ENCODE data around the gene LRG1.

Gene LRG1

DNA sequence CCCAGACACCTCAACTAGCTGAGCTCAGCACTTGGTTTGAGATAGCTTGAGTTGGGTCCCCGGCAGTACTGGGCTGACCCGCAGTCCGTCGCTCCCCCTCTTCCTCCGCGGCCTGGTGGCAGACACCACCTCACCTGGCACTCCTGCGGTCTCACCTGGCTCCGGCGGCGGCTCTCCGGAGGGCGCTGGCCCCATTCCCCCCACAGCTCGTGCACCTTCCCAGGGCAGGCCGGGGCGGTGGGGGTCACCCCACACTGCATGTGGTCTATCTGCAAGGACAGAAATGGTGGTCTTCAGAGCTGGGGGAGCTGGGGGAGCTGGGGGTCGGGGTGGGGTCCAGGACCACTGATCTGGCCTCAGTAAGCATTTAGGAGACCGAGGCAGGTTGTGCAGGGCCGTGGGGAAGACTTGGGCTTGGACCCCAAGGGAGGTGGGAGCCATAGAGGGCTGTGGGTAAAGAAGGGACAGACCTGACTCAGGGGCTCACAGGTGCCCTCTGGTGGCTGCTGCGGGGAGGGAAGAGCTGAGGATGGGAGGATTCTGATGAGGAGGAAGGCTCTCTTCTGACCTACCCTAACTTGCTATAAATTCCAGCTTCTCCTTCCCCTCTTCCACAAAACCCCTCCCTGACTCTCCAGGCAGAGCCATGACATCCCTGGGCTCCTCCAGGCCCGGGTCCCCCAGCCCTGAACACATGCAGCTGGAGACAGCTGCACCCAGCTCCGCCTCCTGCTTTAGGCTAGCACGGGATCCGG, 14.9 kb downstream of the LRG1 start:
- DNase-seq, result no peak

DNA sequence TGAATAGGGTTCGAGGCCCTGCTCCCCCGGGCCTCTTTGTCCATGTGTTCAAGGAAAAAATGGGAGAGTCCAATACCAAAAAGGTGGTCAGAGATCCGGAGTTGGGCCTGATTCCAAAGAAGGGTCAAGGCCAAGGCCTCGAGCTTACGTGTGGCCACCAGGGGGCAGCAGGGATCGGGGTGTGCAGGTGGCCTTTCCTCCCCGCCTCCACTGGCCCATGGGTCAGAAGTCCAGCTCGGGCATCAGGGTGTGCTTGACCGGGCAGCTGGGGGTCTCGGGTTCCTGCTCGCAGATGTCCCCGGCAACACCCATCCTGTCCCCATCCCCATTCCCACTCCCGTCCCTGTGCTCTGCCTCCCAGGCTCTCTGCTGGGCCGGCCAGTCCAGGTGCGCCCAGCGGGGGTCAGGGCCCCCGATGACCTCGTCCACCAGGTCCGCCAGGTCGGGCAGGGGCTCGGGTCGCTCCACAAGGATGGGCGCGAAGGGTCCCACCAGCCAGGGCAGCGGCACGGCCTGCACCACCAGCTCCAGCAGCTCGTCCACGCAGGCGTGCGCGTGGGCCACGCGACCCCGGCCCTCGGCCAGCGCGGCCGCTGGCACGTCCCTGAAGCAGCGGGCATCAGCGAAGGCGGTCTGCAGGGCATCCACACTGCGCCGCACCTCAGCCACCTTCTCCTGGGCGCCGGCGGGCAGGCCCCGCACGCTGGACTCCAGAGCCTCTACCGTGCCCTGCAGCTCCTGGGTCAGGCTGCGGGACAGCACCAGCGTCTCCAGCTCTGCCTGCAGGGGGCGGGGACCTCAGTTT, 16.3 kb downstream of the LRG1 start:
- no peak for DNase-seq

DNA sequence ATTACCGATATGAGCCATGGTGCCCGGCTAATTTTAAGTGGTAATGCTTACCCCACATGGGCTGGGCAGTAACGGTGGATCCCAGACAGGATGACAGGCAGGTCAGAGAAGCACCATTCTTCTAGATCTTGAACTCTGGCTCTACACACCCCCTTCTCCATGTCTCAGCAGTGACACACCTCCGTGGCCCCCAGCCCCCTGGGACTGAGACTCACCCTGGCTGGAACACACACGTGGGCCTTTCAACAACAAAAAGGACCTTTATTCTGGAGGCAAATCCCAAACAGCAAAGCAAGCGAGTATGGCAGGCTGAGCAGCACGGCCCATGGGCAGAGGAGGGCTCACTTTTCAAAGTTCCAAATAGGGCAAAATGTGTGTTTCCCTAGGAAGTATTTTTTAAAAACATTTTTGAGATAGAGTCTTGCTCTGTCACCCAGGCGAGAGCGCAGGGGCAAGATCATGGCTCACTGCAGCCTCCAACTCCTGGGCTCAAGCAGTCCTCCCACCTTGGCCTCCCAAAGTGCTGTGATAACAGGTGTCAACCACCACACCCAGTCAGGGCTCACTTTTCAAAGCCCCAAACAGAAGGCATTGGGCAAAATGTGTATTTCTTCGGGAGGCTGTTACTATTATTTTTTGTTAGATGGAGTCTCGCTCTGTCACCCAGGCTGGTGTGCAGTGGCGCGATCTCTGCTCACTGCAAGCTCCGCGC, 17.4 kb downstream of the LRG1 start:
- DNase-seq, result no peak

DNA sequence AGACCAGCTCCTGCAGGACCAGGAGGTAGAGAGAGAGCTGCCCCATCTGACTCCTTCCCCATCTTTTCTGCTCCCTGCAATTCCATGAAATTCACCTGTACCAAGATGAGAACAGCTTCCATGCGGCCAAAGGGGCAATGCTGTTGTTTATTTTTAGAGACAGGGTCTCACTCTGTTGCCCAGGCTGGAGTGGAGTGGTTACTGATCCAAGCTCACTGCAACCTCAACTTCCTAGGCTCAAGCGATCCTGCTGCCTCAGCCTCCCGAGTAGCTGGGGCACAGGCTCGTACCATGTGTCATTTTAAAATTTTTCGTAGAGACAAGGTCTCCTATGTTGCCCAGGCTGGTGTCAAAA, 18.0 kb downstream of the LRG1 start:
- DNase-seq, result no peak

DNA sequence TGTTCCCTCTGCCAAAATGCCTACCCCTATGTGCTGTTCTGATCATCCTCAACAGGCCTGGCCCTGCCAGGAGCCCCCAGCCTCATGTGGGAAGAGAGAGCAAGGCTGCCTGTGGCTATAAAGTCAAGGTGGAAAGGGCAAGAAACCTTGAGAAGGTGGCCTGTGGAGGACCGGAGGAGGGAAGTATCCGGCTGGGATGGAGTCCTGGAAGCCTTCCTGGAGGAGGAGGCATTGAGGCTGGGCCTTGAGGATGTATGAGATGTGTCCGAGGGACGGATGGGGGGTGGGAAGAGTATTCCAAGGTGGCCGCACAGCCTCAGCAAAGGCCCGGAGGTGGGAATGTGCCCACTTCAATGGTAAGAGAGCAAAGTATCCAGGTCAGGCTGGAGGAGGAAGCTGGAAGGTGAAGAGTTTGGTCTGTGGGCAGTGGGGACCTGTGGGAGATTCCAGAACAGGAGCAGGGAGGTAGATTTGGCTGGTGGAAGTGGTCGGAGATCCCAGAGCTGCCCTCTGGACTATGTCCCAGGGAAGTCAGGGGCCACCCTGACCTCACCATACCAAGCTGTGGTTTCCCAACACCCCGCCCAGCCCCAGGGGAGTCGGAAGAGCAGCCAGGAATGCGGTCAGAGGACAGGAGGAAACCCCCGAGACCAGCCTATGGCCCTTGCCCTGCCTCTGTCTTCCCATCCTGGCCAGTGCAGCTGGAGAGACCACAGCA, 18.5 kb downstream of the LRG1 start:
- DNase-seq, result no peak

DNA sequence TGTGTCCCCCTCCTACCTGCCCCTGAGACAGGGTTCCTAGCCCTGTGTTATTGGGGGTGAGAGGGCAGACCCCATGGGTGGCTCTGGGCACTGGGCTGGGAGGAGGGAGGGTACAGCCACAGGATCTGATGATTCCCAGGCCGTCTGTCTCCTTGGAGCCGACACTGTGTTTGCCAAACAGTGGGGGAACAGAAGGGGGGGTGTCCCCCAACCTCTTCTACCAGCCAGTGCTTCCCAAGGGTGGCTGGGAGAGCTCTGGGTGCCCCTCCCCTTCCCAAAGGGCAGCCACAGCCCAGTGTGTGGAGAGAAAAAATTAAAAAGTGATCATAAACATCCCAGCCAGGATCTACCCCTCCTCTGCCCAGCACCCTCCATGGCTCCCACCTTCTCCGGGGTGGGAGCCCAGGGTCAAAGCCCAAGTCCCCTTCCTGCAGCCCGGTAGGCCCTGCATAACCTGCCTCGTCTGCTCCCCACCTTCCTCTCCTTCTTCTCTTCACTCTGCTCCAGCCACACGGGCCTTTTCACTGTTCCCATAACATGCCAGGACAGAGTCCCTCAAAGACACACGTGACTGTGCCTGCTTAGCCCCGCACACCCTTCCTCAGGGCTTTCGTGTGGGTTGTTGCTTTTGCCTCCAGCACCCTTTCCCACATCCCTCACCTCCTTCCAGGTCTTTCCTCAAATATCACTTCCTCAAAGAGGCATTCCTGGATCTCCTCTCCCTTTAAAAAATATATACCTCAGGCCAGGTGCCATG, 20.1 kb downstream of the LRG1 start:
- no peak for DNase-seq

DNA sequence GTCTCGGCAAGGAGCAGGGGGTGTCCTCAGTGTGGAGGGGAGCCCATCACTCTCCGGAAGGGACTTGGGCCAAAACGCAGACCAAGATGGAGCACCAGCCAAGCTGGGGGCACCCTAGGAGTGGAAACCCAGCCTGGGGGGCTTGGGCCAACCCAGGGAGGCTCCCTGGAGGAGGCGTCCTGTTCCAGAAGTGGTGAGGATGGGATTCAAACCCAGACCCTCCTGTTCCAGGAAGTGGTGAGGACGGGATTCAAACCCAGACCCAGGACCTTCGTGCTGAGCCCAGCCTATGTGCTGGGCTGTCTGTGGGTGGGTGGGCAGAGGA, 20.7 kb downstream of the LRG1 start:
- DNase-seq, result no peak

DNA sequence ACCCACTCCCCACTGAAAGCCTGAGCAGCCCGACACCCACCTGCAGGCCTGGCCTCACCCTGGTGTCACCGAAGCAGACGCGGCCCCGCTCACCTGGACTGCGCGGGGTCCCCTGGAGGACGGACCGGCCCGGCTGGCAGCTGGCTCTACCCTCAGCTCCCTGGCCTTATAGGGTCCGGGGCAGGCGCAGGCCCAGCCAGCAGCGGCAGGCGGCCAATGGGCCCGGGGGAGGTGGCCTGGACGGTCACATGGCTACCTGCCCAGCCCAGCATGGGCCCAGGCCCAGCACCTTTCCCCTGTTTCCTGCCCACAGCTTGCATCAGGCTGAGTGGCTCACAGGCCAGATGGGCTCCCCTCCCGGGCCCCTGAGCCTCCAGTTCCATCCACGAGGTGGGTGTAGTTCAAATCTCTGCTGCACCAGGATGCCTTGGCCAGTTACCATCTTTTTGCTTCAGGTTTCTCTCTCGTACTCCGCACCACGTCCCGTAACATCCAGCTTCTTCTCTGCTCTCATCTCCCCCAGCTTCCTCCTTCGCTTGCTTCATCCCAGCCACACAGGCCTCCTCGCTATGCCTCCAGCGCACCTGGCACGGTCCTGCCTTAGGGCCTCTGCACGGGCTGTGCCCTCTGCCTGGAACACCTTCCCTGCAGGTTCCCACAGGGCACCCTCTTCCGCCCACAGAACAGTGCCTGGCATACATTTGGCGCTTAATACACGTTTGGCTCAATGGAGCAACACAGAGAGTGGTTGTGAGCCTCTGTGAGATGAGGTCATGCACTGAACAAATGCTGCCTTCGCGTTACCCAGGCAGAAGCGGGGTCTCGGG, 21.3 kb downstream of the LRG1 start, which contains the start of gene PLIN4:
Gene PLIN4 (minus strand): TSS at position 142 of the 827 bp plus-strand sequence. CDS start 214 bp downstream, outside the sequence.
- DNase-seq, result no peak

DNA sequence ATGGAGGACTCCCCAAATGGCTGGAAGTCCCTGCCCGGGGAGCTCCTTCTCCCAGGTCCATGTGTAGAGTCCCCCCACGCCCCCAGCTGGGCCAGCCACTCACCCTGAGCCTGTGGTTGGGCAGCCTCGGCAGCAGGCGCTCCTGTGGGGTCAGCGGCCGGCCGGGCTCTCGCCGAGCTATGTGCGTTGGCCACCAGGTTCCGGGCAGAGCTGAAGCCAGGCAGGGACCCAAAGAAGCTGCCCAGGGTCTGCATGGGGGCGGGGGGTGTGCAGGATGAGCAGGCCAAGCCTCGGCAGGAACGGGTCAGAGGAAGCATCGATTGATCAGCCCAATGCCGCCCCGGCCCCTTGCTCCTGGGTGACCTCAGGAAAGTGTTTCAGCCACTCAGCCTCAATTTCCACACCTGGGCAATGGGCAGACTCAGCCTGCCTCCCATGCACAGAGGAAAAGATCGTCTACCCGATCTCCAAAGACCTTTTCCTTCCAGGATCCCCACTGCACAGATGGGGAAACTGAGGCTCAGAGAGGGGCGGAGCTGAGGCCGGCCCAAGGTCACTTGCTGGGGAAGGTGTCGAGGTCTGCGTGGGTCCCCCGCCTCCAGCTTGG, 22.3 kb downstream of the LRG1 start:
- no peak for DNase-seq

DNA sequence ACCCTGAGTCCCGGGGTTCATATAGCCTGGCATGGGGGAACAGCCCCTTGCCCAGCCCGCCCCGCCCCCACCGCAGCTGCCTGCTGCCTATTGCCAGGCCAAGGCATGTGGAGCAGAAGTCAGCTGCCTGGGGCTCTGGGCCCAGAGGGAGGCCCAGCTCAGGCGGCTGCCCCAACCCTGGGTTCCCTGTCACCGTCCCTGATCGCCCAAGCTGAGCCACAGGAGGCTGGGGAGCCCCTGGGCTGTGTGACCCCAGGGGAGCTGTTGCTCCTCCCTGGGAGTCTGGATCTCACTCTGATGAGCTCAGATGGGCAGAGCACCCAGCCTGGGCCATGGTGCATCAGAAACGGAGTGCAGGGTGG, 22.9 kb downstream of the LRG1 start:
- no peak for DNase-seq

DNA sequence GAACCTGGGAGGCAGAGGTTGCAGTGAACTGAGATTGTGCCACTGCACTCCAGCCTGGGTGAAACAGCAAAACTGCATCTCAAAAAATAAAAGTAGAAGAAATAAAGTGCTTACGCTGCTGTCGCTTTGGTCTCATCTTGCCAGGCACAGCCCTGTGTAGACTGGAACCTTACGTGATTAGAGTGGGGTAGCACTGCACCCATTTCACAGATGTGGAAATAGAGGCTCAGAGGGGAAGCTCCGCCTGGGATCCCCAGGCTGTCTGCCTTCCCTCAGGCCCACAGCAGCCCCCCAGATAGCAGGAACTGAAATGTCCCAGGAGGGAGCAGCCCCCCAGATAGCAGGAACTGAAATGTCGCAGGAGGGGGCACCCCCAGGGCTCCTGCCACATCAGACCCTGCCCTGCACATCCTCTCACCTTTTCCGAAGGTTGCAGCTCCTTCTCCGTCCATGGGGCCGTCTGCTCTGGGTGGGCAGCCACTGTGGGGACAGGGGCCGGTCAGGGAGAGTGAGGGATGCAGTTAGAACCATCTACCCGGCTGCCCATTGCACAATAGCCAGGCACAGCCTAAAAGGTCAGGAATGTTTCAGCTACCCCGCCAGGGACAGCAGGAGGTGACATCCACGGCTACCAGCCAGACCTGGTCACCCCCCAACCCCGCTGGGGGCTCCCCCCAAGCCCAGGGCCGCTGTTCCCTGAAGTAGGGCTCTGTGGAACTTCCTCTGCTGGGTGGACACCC, 23.5 kb downstream of the LRG1 start:
- DNase-seq, result no peak

DNA sequence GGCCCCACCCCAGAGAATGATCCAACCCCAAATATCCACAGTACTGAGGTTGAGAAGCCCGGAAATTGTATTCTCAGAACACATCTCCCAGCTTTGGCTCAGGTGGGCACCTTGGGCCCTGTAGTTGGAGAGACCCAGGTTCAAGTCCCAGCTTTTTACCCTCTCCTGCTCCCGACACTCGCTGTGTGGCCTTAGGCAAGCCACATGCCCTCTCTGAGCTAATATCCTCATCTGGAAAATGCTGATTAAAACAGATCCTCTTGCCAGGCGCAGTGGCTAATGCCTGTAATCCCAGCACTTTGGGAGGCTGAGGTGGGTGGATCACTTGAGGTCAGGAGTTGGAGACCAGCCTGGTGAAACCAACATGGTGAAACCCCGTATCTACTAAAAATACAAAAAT, 24.1 kb downstream of the LRG1 start:
- no peak for DNase-seq

DNA sequence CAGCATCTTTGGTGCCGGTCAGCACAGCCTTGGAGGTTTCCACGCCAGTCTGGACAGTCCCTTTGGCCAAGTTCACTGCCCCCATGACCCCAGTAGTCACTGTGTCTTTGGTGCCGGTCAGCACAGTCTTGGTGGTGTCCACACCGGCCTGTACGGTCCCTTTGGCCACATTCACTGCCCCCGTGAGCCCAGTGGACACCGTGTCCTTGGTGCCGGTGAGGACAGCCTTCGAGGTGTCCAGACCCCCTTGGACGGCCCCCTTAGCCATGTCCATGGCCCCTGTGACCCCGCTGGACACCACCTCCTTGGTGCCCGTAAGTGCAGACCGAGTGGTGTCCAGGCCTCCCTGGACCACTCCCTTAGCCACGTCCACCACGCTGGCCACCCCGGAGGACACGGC, 26.6 kb downstream of the LRG1 start:
- DNase-seq, result no peak

DNA sequence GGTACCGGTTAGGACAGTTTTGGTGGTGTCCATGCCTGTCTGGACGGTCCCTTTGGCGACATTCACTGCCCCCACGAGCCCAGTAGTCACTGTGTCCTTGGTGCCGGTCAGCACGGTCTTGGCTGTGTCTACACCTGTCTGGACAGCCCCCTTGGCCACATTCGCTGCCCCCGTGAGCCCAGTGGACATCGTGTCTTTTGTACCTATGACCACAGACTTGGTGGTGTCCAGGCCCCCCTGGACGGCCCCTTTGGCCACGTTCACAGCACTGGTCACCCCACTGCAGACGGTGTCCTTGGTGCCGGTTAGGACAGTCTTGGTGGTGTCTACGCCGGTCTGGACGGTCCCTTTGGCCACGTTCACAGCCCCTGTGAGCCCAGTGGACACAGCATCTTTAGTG, 27.8 kb downstream of the LRG1 start:
- no peak for DNase-seq

DNA sequence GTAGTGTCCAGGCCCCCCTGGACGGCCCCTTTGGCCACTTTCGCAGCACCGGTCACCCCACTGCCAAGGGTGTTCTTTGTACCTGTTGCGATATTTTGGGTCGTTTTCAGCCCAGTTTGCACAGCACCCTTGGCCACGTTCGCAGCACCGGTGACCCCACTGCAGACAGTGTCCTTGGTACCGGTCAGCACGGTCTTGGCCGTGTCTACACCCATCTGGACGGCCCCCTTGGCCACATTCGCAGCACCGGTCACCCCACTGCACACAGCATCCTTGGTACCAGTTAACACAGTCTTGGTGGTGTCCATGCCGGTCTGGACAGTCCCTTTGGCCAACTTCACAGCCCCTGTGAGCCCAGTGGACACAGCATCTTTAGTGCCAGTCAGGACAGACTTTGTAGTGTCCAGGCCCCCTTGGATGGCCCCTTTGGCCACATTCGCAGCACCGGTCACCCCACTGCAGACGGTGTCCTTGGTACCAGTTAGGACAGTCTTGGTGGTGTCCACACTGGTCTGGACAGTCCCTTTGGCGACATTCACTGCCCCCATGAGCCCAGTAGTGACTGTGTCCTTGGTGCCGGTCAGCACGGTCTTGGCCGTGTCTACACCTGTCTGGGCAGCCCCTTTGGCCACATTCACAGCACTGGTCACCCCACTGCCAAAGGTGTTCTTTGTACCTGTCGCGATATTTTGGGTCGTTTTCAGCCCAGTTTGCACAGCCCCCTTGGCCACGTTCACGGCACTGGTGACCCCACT, 28.4 kb downstream of the LRG1 start:
- DNase-seq, result no peak

DNA sequence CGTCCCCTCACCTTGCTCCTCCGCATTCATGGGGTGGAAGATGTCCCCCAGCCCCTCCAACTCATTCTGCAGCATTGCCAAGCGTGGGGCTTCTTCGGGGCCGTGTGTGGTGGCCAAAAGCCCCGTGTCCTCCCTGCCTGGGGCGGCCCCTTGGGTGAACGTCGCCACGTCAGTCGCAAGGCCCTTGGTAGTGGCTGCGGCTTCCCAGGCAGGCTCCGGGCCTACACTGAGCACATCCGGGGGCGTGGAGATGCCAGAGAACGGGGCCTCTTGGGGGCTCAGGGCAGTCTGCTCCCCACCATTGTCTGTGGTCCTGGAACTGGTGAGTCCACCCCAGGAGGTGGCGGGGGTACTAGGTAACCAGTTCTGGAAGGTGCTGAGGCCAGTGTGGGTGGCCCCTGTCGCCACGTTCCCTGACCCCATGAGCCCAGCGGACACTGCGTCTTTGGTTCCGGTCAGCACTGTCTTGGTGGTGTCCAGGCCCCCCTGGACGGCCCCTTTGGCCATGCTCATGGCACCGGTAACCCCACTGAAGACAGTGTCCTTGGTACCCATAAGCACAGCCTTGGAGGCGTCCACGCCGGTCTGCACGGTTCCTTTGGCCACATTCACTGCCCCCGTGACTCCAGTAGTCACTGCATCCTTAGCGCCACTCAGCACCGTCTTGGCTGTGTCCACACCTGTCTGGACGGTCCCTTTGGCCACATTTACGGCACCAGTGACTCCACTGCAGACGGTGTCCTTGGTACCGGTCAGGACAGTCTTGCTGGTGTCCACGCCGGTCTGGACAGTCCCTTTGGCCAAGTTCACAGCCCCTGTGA, 29.2 kb downstream of the LRG1 start:
- DNase-seq, result no peak

DNA sequence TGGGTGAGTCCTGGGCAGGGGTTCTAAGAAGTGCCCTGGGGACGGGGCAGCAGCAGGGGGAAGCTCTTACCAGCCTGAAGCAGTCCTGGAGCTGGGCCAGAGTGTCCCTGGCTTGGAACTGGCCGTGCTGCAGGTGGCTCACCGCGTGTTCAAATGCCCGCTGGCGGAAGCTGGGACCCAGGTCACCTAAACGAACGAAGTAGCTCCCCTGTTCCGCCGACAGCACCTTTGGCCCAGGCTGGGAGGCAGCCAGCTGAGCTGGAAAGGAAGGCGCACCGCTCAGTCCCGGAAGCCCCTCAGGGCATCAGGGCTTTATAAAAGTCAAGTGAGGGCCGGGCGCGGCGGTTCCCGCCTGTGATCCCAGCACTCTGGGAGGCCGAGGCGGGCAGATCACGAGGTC, 31.1 kb downstream of the LRG1 start:
- no peak for DNase-seq

DNA sequence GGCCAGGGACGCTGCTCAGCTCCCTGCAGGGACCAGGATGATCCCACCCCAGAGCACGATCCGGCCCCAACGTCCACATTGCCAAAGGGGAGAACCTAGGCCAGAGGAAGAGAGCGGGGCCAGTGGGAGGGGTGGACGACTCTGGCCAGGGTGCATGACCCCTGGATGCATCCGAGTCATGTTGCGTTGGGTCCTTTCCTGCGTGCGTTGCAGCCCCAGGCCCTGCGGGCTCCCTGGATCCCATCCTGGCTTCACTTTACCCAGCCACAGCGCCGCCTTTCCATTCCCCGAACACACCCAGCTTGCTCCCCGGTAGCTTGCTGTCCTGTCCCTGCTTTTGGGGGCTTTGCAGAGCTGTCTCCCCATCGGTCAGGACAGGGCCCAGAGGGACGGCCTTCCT, 32.0 kb downstream of the LRG1 start:
- no peak for DNase-seq

DNA sequence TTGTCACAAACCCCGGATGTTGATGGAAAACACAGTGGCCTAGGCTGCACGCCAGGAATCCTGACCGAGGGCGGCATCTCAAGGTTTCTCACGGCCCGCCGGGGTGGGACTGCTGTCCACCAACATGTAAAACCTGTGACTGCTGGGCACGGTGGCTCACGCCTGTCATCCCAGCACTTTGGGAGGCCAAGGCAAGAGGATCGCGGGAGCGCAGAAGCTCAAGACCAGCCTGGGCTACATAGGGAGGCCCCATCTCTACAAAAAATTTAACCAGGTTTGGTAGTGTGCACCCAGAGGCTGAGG, 32.7 kb downstream of the LRG1 start:
- no peak for DNase-seq
